Dendritic cell treated with granulocyte-macrophage colony-stimulating factor and Interleukin-4, amounts not matched to agents 40 ng/mL and 50 ng/mL, for 4 days (primary cell): ENCODE data around the gene PIK3CG.

Source experiments
- H3K27ac Mint-ChIP-seq: one replicate; pipeline ENCODE4 v1.8.0; 2022; ENCODE audit warnings: mild to moderate bottlenecking, mixed read lengths
- H3K27me3 Mint-ChIP-seq: one replicate; pipeline ENCODE4 v1.8.0; 2022; ENCODE audit warnings: mild to moderate bottlenecking, mixed read lengths
- H3K36me3 Mint-ChIP-seq: one replicate; pipeline ENCODE4 v1.8.0; 2022; ENCODE audit warnings: low read depth, mixed read lengths
- H3K4me1 Mint-ChIP-seq: one replicate; pipeline ENCODE4 v1.8.0; 2022; ENCODE audit warnings: low read depth, mixed read lengths
- H3K4me3 Mint-ChIP-seq: one replicate; pipeline ENCODE4 v1.8.0; 2022; ENCODE audit warnings: mild to moderate bottlenecking, moderate library complexity, mixed read lengths
- H3K9me3 Mint-ChIP-seq: one replicate; pipeline ENCODE4 v1.8.0; 2022; ENCODE audit warnings: mixed read lengths
- intact Hi-C: fragments of 100-400 bp; cut with micrococcal nuclease; formaldehyde crosslinking; loops from one replicate; pipeline ENCODE4 v1.15.0; 2022

The PIK3CG gene

GRCh38 chr7:106867641-106868351 lies 2.7 kb downstream of the PIK3CG start:
- intact Hi-C loops: no loop called here
- Mint-ChIP-seq H3K27ac (peak overlapping the region; percentile 94), H3K9me3 (peaks cover 8% of the 10 kb centered on the region), H3K27me3 (no peaks in the 10 kb centered on the region), H3K36me3 (peaks cover 51% of the 10 kb centered on the region), H3K4me1 (peaks cover 64% of the 10 kb centered on the region), H3K4me3 (no peak overlapping the region)

- Mint-ChIP-seq H3K27ac (peak overlapping the region; percentile 68), H3K36me3 (peaks cover 56% of the 10 kb centered on the region), H3K4me1 (peaks cover 63% of the 10 kb centered on the region), H3K27me3 (no peaks in the 10 kb centered on the region), H3K9me3 (peaks cover 8% of the 10 kb centered on the region), H3K4me3 (no peak overlapping the region)
- intact Hi-C loops: no loop called here
These were observed 3.3 kb downstream of the PIK3CG start for GRCh38 chr7:106868364-106868763.

- Mint-ChIP-seq H3K36me3 (peaks cover 72% of the 10 kb centered on the region), H3K27me3 (no peaks in the 10 kb centered on the region), H3K9me3 (peaks cover 8% of the 10 kb centered on the region), H3K27ac (peak overlapping the region; percentile 81), H3K4me3 (peak overlapping the region; percentile 30), H3K4me1 (peaks cover 71% of the 10 kb centered on the region)
- intact Hi-C loops: loop anchor here (5.0 to 10.0 kb wide), 2 partner anchors 205 to 297 kb away; partner anchors contain the start of genes CCDC71L and HBP1
These were observed 4.9 kb downstream of the PIK3CG start for GRCh38 chr7:106869954-106870353.

- H3K4me1 Mint-ChIP-seq: peaks cover 71% of the 10 kb centered on the region
- intact Hi-C loops: loop anchor here (5.0 to 10.0 kb wide), 2 partner anchors 206 to 297 kb away; partner anchors contain the start of genes CCDC71L and HBP1
- H3K9me3 Mint-ChIP-seq: peaks cover 8% of the 10 kb centered on the region
- H3K27ac Mint-ChIP-seq: peak overlapping the region; percentile 81
- H3K27me3 Mint-ChIP-seq: no peaks in the 10 kb centered on the region
- H3K36me3 Mint-ChIP-seq: peaks cover 72% of the 10 kb centered on the region
- H3K4me3 Mint-ChIP-seq: peak overlapping the region; percentile 30
These were observed 5.4 kb downstream of the PIK3CG start for GRCh38 chr7:106870528-106870927.

GRCh38 chr7:106870983-106871410 lies 5.9 kb downstream of the PIK3CG start:
- Mint-ChIP-seq H3K4me3 (peak overlapping the region; percentile 30), H3K27ac (peak overlapping the region; percentile 81), H3K4me1 (peaks cover 71% of the 10 kb centered on the region), H3K9me3 (peaks cover 8% of the 10 kb centered on the region), H3K36me3 (peaks cover 76% of the 10 kb centered on the region), H3K27me3 (no peaks in the 10 kb centered on the region)
- intact Hi-C loops: loop anchor here (5.0 to 10.0 kb wide), 2 partner anchors 206 to 296 kb away; partner anchors contain the start of genes CCDC71L and HBP1

- peak overlapping the region; percentile 59 for H3K4me3 Mint-ChIP-seq
- peaks cover 8% of the 10 kb centered on the region for H3K9me3 Mint-ChIP-seq
- peak overlapping the region; percentile 81 for H3K27ac Mint-ChIP-seq
- peaks cover 63% of the 10 kb centered on the region for H3K4me1 Mint-ChIP-seq
- peaks cover 85% of the 10 kb centered on the region for H3K36me3 Mint-ChIP-seq
- no peaks in the 10 kb centered on the region for H3K27me3 Mint-ChIP-seq
- intact Hi-C loops: loop anchor here (5.0 to 10.0 kb wide), 2 partner anchors 207 to 295 kb away; partner anchors contain the start of genes CCDC71L and HBP1
These were observed 6.9 kb downstream of the PIK3CG start for GRCh38 chr7:106871793-106872571.

- H3K4me3 Mint-ChIP-seq: peak overlapping the region; percentile 13
- intact Hi-C loops: loop anchor here (5.0 to 10.0 kb wide), 2 partner anchors 208 to 295 kb away; partner anchors contain the start of genes CCDC71L and HBP1
- H3K4me1 Mint-ChIP-seq: peaks cover 57% of the 10 kb centered on the region
- H3K9me3 Mint-ChIP-seq: peaks cover 8% of the 10 kb centered on the region
- peak overlapping the region; percentile 81 for H3K27ac Mint-ChIP-seq
- H3K36me3 Mint-ChIP-seq: peaks cover 87% of the 10 kb centered on the region
- H3K27me3 Mint-ChIP-seq: no peaks in the 10 kb centered on the region
These were observed 7.7 kb downstream of the PIK3CG start for GRCh38 chr7:106872763-106873162.

- Mint-ChIP-seq H3K27ac (peak overlapping the region; percentile 66), H3K36me3 (peaks cover 87% of the 10 kb centered on the region), H3K9me3 (no peaks in the 10 kb centered on the region), H3K4me1 (peaks cover 59% of the 10 kb centered on the region), H3K27me3 (no peaks in the 10 kb centered on the region), H3K4me3 (no peak overlapping the region)
- intact Hi-C loops: loop anchor here (5.0 to 10.0 kb wide), 2 partner anchors 209 to 293 kb away; partner anchors contain the start of genes CCDC71L and HBP1
These were observed 9.0 kb downstream of the PIK3CG start for GRCh38 chr7:106874076-106874475.

- Mint-ChIP-seq H3K9me3 (no peaks in the 10 kb centered on the region), H3K4me3 (no peak overlapping the region), H3K4me1 (peaks cover 46% of the 10 kb centered on the region), H3K36me3 (peaks cover 88% of the 10 kb centered on the region), H3K27ac (no peak overlapping the region), H3K27me3 (no peaks in the 10 kb centered on the region)
- intact Hi-C loops: loop anchor here (10.0 kb wide), 1 partner anchor 211 kb away; the partner anchor contains the start of gene CCDC71L
These were observed 10.4 kb downstream of the PIK3CG start for GRCh38 chr7:106875508-106875907.

GRCh38 chr7:106878748-106879439 lies 13.8 kb downstream of the PIK3CG start:
- H3K27ac Mint-ChIP-seq: peak overlapping the region; percentile 74
- H3K27me3 Mint-ChIP-seq: no peaks in the 10 kb centered on the region
- intact Hi-C loops: loop anchor here (10.0 kb wide), 1 partner anchor 214 kb away; the partner anchor contains the start of gene CCDC71L
- no peak overlapping the region for H3K4me3 Mint-ChIP-seq
- peaks cover 44% of the 10 kb centered on the region for H3K4me1 Mint-ChIP-seq
- H3K9me3 Mint-ChIP-seq: no peaks in the 10 kb centered on the region
- H3K36me3 Mint-ChIP-seq: peaks cover 100% of the 10 kb centered on the region

GRCh38 chr7:106881984-106882383 lies 16.9 kb downstream of the PIK3CG start:
- Mint-ChIP-seq H3K36me3 (peaks cover 100% of the 10 kb centered on the region), H3K27me3 (no peaks in the 10 kb centered on the region), H3K4me1 (peaks cover 42% of the 10 kb centered on the region), H3K4me3 (no peak overlapping the region), H3K27ac (no peak overlapping the region), H3K9me3 (no peaks in the 10 kb centered on the region)
- intact Hi-C loops: no loop called here

- no peaks in the 10 kb centered on the region for H3K27me3 Mint-ChIP-seq
- peaks cover 44% of the 10 kb centered on the region for H3K4me1 Mint-ChIP-seq
- H3K9me3 Mint-ChIP-seq: no peaks in the 10 kb centered on the region
- H3K27ac Mint-ChIP-seq: no peak overlapping the region
- H3K4me3 Mint-ChIP-seq: no peak overlapping the region
- peaks cover 100% of the 10 kb centered on the region for H3K36me3 Mint-ChIP-seq
- intact Hi-C loops: no loop called here
These were observed 18.5 kb downstream of the PIK3CG start for GRCh38 chr7:106883456-106884026.

- Mint-ChIP-seq H3K36me3 (peaks cover 100% of the 10 kb centered on the region), H3K4me3 (no peak overlapping the region), H3K27ac (no peak overlapping the region), H3K4me1 (peaks cover 38% of the 10 kb centered on the region), H3K27me3 (no peaks in the 10 kb centered on the region), H3K9me3 (no peaks in the 10 kb centered on the region)
- intact Hi-C loops: no loop called here
These were observed 20.6 kb downstream of the PIK3CG start for GRCh38 chr7:106885652-106886051.
